Measurements from ENCODE around the gene PPBP.

DNA sequence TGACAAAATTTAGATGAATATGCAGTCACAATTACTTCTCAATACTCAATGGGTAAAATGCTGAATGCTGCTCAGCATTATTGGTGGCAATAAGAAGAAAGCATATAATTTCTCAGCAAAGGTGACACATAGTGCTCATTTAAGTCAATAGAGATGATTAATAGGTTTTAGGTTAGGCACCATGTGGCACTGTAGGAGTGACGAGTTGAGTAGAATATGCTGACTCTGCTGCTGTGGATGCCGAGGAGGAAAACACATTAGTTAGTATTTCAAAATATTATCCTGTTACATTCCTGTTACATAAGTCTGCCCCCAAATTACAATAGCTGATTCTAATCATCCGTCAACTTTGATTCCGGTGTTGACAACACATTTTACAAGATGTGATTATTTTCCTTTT, 24.1 kb upstream of the PPBP start:
- TF ChIP-seq, protein P1, sequence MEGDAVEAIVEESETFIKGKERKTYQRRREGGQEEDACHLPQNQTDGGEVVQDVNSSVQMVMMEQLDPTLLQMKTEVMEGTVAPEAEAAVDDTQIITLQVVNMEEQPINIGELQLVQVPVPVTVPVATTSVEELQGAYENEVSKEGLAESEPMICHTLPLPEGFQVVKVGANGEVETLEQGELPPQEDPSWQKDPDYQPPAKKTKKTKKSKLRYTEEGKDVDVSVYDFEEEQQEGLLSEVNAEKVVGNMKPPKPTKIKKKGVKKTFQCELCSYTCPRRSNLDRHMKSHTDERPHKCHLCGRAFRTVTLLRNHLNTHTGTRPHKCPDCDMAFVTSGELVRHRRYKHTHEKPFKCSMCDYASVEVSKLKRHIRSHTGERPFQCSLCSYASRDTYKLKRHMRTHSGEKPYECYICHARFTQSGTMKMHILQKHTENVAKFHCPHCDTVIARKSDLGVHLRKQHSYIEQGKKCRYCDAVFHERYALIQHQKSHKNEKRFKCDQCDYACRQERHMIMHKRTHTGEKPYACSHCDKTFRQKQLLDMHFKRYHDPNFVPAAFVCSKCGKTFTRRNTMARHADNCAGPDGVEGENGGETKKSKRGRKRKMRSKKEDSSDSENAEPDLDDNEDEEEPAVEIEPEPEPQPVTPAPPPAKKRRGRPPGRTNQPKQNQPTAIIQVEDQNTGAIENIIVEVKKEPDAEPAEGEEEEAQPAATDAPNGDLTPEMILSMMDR (IDR thresholded peaks at IDR 0.05): no peak
- TF ChIP-seq POLR2A (IDR thresholded peaks at IDR 0.05) (no peak), POLR2AphosphoS5 (IDR thresholded peaks at IDR 0.05) (no peak)
